Measurements from ENCODE around the gene ANXA6. TPM values are rescaled to one million over a fixed set of nuclear protein-coding genes. Genes with fewer than 3 reads are reported as not detected.

The ANXA6 gene
- total and polyA plus RNA-seq, 2 of the 4 experiments (the other 2 are of a cell fraction) = 355 to 610 TPM

- WGBS, 2 experiments (ENCODE audit: extremely low coverage in 2 of 2, insufficient read length in 1 of 2) = 4% methylated on average over 10 of the region's 20 CpGs; no CpG with 5 or more reads in 1 of the 2 experiments
- ChIA-PET POLR2A (ENCODE audit: unreplicated experiment) (interaction anchor here (1.0 to 1.2 kb wide), 3 partner anchors 11 to 151 kb away, joined by 3 to 8 read pairs (median 5); no protein-coding TSS in a partner anchor), CTCF (interaction anchor here (1.0 to 2.0 kb wide), 4 partner anchors 8 to 42 kb away, joined by 3 to 6 read pairs (median 4); no protein-coding TSS in a partner anchor)
- Histone ChIP-seq H3K27me3 (ENCODE audit: control insufficient read depth, insufficient read depth, low read length) (no peaks in the 10 kb centered on the region), H3K4me1 (ENCODE audit: control insufficient read depth, insufficient read depth, low read length) (peaks cover 16% of the 10 kb centered on the region), H3K4me2 (ENCODE audit: low read depth, low read length) (peak overlapping the region; percentile 87), H3K9ac (ENCODE audit: low read depth, low read length) (peak overlapping the region; percentile 83), H2BK15ac (ENCODE audit: low read depth, low read length) (peak overlapping the region; percentile 64; the same call in 1 of the 3 replicates), H3K23ac (ENCODE audit: low read depth, low read length) (peak overlapping the region; percentile 92), H3K18ac (ENCODE audit: low read depth, low read length) (peak overlapping the region; percentile 75), H3K4ac (ENCODE audit: low read depth, low read length) (peak overlapping the region; percentile 98), H3K9me3 (ENCODE audit: control insufficient read depth, insufficient read depth, low read length) (no peaks in the 10 kb centered on the region), H4K8ac (ENCODE audit: low read depth in 2 of 2, low read length in 2 of 2) (peak overlapping the region; percentile 78 to 92), H2BK120ac (ENCODE audit: low read depth, low read length) (peak overlapping the region; percentile 70), H3K14ac (replicated peaks; ENCODE audit: low read depth, low read length) (peak overlapping the region; percentile 98), H2AFZ (replicated peaks; ENCODE audit: low read length, poor library complexity) (peak overlapping the region; percentile 96), H3K27ac (ENCODE audit: insufficient read depth, low read length) (peak overlapping the region; percentile 95), H2BK5ac (ENCODE audit: low read depth, low read length, poor library complexity, severe bottlenecking) (peak overlapping the region; percentile 78), H4K91ac (ENCODE audit: insufficient read depth, low read depth, low read length) (peak overlapping the region; percentile 98), H3K56ac (ENCODE audit: extremely low read depth, insufficient read depth, low read length) (peak overlapping the region; percentile 96), H3K4me3 (ENCODE audit: insufficient read depth, low read depth, low read length) (peak overlapping the region; percentile 79), H2AK5ac (ENCODE audit: low read depth, low read length) (peak overlapping the region; percentile 97), H4K5ac (ENCODE audit: low read depth, low read length) (peak overlapping the region; percentile 68), H2BK20ac (ENCODE audit: low read depth, low read length) (no peak overlapping the region), H2AK9ac (replicated peaks; ENCODE audit: low read depth, low read length, poor library complexity) (peak overlapping the region; percentile 98), H3K79me1 (ENCODE audit: low read depth in 1 of 2, low read length in 2 of 2) (peaks cover 8 to 49% of the 10 kb centered on the region in 2 experiments; a peak in 3 of 4 replicates), H4K20me1 (ENCODE audit: insufficient read depth, low read length) (peaks cover 46% of the 10 kb centered on the region), H3K9me1 (ENCODE audit: insufficient read depth, low read length) (peaks cover 12% of the 10 kb centered on the region), H3K36me3 (ENCODE audit: control insufficient read depth, insufficient read depth, low read length) (peaks cover 7% of the 10 kb centered on the region)
- TF ChIP-seq MXI1 (IDR thresholded peaks at IDR 0.05; ENCODE audit: borderline replicate concordance, low read depth, low read length) = no peak
- ATAC-seq (ENCODE audit: low read depth) (peak; percentile 23), DNase-seq (peak; percentile 23)
- in situ Hi-C loops (cut with MboI; ENCODE audit: low sequenced_read_pairs) = no loop called here
- BruUV-seq (replicated peaks) = no TSS peak
- intact Hi-C loops (cut with micrococcal nuclease) = loop anchor here (2.0 kb wide), 1 partner anchor 30 kb away; no protein-coding TSS in a partner anchor
- dilution Hi-C loops (cut with HindIII; ENCODE audit: low sequenced_read_pairs, unreplicated experiment) = no loop called here
These were observed 815 bp downstream of the ANXA6 start for GRCh38 chr5:151156507-151157420.

All from IMR-90 (cell line).